DND-41 (cell line): ENCODE measurements around the gene DENND1A.

Experiments used
- ATAC-seq: fragments of 200-7000 bp; cut with Tn5 transposase; 3 replicates; pipeline ENCODE4 v1.9.1; 2021; ENCODE audit warnings: low read depth; ENCODE audit not compliant: insufficient read depth
- DNase-seq: peaks from one replicate; pipeline ENCODE4 v3.0.0-alpha.2; 2020
- H2AFZ ChIP-seq: 2 replicates; pipeline ENCODE4 v1.6.0; 2012; ENCODE audit warnings: low read depth, low read length
- H3K27ac ChIP-seq: 2 replicates; pipeline ENCODE4 v1.5.1; 2012; ENCODE audit warnings: low read length, inconsistent platforms
- H3K27me3 ChIP-seq: fragments of 200-600 bp; sonication (generic); 2 replicates; pipeline ENCODE4 v1.6.0; 2012; ENCODE audit warnings: low read length, mild to moderate bottlenecking, inconsistent platforms; ENCODE audit not compliant: insufficient read depth, poor library complexity
- H3K36me3 ChIP-seq: 2 replicates; pipeline ENCODE4 v1.5.1; 2012; ENCODE audit warnings: low read length, inconsistent platforms; ENCODE audit not compliant: insufficient read depth
- H3K4me1 ChIP-seq: 2 replicates; pipeline ENCODE4 v1.5.1; 2012; ENCODE audit warnings: mild to moderate bottlenecking, low read length; ENCODE audit not compliant: insufficient read depth
- H3K4me2 ChIP-seq: 2 replicates; pipeline ENCODE4 v1.6.0; 2012; ENCODE audit warnings: mild to moderate bottlenecking, moderate library complexity, low read length, inconsistent platforms; ENCODE audit not compliant: insufficient read depth
- H3K4me3 ChIP-seq, 2 experiments: fragments of 200-600 bp in 1 of 2; shearing (Covaris generic) in 1 of 2; 2 replicates each; pipeline ENCODE4 v1.5.1; 2012 to 2016; ENCODE audit warnings: inconsistent platforms in 2 of 2, low read length in 2 of 2, mild to moderate bottlenecking in 2 of 2, low read depth in 1 of 2, moderate library complexity in 1 of 2
- H3K79me2 ChIP-seq: 2 replicates; pipeline ENCODE4 v1.6.0; 2012; ENCODE audit warnings: low read length, inconsistent platforms; ENCODE audit not compliant: insufficient read depth
- H3K9ac ChIP-seq: 2 replicates; pipeline ENCODE4 v1.6.0; 2012; ENCODE audit warnings: low read depth, mild to moderate bottlenecking, inconsistent platforms, low read length, moderate library complexity
- H3K9me3 ChIP-seq: 2 replicates; pipeline ENCODE4 v1.5.1; 2012; ENCODE audit warnings: low read length, moderate library complexity, mild to moderate bottlenecking, inconsistent platforms; ENCODE audit not compliant: insufficient read depth, severe bottlenecking
- H4K20me1 ChIP-seq: 2 replicates; pipeline ENCODE4 v1.6.0; 2012; ENCODE audit warnings: low read length; ENCODE audit not compliant: insufficient read depth
- CTCF ChIP-seq: IDR thresholded peaks from 2 replicates; pipeline ENCODE4 v1.5.1; 2012; ENCODE audit warnings: borderline replicate concordance, low read length, moderate library complexity, mild to moderate bottlenecking; ENCODE audit not compliant: poor library complexity, severe bottlenecking; ENCODE audit errors: extremely low read depth
- EZH2 ChIP-seq: IDR thresholded peaks from 3 replicates; pipeline ENCODE4 v1.6.1; 2012; ENCODE audit warnings: borderline replicate concordance, low read depth, mild to moderate bottlenecking, moderate library complexity, low read length, inconsistent platforms; ENCODE audit not compliant: severe bottlenecking

The DENND1A gene

DNA sequence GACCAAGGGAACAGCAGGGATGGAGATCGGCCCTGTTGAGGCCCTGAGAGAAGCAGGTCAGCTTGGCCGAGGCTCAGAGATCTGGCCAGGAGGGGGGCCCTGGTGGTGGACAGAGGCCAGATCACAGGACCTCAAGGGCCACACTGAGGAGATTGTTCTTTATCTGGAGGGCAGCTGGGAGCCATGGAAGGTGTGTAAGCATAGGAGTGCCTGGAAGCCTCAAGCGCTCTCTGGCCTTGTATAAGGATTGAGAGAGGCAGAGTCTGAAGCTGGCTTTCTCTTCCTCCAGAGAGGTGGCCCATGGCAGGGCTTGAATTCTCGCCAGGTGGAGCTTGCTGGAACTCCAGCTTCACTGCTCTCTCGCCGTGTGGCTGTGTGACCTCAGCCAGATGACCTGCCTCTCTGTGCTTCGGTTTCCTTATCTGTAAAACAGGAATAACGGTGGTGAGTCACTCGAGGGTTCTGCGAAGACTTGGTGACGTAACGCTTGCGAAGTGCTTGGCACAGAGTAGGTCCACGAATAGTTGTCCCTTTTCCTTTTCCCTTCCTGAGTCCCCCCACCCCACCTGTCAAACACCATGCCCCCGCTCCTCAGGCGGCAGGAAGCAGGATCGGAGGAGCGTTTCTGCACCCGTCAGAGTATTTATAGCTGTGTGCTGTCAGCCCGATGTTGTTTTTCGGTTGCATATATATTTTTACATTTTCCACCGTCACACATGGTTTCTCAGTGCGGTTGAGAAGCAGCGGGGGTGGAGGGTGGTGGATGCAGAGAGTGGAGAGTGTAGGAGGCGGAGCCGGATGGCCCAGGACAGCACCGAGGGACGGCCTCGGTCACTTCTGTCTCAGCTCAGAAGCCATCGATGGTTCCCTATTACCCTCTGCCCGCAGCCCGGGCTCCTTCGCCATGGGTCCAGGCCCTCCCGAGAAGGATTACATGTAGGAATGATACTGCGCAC is 590.9 kb downstream of the DENND1A start:
- H4K20me1 ChIP-seq: no peaks in the 10 kb centered on the region
- H2AFZ ChIP-seq: no peak overlapping the region
- no peak overlapping the region for H3K9ac ChIP-seq
- H3K4me2 ChIP-seq: no peak overlapping the region
- ATAC-seq: no peak
- H3K36me3 ChIP-seq: no peaks in the 10 kb centered on the region
- TF ChIP-seq EZH2: no peak
- TF ChIP-seq CTCF: no peak
- no peak for DNase-seq
- no peak overlapping the region for H3K27ac ChIP-seq
- no peak overlapping the region for H3K4me3 ChIP-seq
- no peaks in the 10 kb centered on the region for H3K9me3 ChIP-seq
- H3K27me3 ChIP-seq: no peaks in the 10 kb centered on the region
- H3K79me2 ChIP-seq: no peaks in the 10 kb centered on the region
- H3K4me1 ChIP-seq: no peaks in the 10 kb centered on the region

DNA sequence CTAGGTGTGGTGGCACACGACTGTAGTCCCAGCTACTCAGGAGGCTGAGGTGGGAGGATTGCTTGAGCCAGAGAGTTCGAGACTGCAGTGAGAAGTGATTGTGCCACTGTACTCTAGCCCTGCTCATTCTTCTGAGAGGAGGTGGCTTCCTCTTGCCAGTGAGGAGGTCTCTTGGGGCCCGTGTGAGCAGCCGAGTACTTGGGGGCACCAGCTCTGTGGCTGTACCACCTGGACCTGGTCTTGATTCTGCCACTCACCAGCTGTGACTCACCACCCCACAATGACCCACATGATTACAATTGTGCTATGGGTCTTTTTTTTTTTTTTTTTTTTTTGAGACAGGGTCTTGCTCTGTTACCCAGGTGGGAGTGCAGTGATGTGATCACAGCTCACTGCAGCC is 592.0 kb downstream of the DENND1A start:
- no peaks in the 10 kb centered on the region for H3K4me1 ChIP-seq
- no peaks in the 10 kb centered on the region for H3K36me3 ChIP-seq
- no peak overlapping the region for H3K27ac ChIP-seq
- no peaks in the 10 kb centered on the region for H3K9me3 ChIP-seq
- H2AFZ ChIP-seq: no peak overlapping the region
- TF ChIP-seq EZH2 (no peak), CTCF (no peak)
- DNase-seq (no peak), ATAC-seq (no peak)
- H3K27me3 ChIP-seq: no peaks in the 10 kb centered on the region
- no peaks in the 10 kb centered on the region for H3K79me2 ChIP-seq
- no peak overlapping the region for H3K4me3 ChIP-seq
- H3K4me2 ChIP-seq: no peak overlapping the region
- H4K20me1 ChIP-seq: no peaks in the 10 kb centered on the region
- no peak overlapping the region for H3K9ac ChIP-seq

- H3K79me2 ChIP-seq: no peaks in the 10 kb centered on the region
- no peaks in the 10 kb centered on the region for H3K4me1 ChIP-seq
- DNase-seq: no peak
- H4K20me1 ChIP-seq: no peaks in the 10 kb centered on the region
- no peak overlapping the region for H3K4me2 ChIP-seq
- H3K36me3 ChIP-seq: no peaks in the 10 kb centered on the region
- ATAC-seq: no peak
- no peak overlapping the region for H3K4me3 ChIP-seq
- H3K27me3 ChIP-seq: no peaks in the 10 kb centered on the region
- H3K9me3 ChIP-seq: no peaks in the 10 kb centered on the region
- H3K27ac ChIP-seq: no peak overlapping the region
- H2AFZ ChIP-seq: no peak overlapping the region
- H3K9ac ChIP-seq: no peak overlapping the region
- TF ChIP-seq EZH2: no peak
- TF ChIP-seq CTCF: no peak
These were observed 593.0 kb downstream of the DENND1A start for GRCh38 chr9:123336959-123337358.
